HL-60 (cell line): ENCODE data around the gene JARID2.

ENCODE experiments used
- TF ChIP-seq, protein P1 (sequence below): IDR thresholded peaks from one replicate; pipeline ENCODE4 v1.5.1; 2011; ENCODE audit warnings: low read length, control low read depth, inconsistent platforms; ENCODE audit not compliant: insufficient read depth
- TF ChIP-seq, protein P2 (sequence below): IDR thresholded peaks from 2 replicates; pipeline ENCODE4 v1.6.1; 2012; ENCODE audit warnings: low read depth; ENCODE audit not compliant: insufficient replicate concordance

DNA sequence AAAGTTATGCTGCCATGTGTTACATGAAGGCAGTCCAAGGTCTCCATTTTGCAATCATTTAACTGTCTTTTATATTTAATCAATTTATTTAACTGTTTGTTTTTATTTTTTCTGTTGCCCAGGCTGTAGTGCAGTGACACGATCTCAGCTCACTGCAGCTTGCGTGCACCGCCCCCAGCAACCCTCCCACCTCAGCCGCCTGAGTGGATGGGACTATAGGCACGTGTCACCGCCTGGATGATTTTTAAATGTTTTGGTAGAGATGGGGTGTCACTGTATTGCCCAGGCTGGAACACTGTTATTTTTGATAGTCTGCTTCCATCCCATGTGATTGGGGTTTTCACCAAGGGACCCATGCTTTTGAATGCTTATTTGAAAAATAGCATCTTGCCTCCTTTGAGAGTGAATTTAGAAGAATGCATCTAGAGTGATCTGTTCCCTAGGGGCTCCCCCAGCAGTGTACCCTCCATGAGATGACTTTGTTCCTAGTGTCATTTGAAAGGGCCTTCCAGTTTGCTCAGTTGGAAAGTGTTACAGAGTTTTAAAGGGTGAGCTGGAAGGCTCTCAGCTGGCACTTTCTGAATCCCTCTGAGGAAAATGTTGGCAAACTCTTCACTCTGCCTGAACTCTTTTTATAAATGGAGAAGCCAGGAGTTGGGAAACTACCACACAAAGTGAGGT is 143.4 kb downstream of the JARID2 start:
- TF ChIP-seq, protein P1, sequence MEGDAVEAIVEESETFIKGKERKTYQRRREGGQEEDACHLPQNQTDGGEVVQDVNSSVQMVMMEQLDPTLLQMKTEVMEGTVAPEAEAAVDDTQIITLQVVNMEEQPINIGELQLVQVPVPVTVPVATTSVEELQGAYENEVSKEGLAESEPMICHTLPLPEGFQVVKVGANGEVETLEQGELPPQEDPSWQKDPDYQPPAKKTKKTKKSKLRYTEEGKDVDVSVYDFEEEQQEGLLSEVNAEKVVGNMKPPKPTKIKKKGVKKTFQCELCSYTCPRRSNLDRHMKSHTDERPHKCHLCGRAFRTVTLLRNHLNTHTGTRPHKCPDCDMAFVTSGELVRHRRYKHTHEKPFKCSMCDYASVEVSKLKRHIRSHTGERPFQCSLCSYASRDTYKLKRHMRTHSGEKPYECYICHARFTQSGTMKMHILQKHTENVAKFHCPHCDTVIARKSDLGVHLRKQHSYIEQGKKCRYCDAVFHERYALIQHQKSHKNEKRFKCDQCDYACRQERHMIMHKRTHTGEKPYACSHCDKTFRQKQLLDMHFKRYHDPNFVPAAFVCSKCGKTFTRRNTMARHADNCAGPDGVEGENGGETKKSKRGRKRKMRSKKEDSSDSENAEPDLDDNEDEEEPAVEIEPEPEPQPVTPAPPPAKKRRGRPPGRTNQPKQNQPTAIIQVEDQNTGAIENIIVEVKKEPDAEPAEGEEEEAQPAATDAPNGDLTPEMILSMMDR, result no peak
- TF ChIP-seq, protein P2, sequence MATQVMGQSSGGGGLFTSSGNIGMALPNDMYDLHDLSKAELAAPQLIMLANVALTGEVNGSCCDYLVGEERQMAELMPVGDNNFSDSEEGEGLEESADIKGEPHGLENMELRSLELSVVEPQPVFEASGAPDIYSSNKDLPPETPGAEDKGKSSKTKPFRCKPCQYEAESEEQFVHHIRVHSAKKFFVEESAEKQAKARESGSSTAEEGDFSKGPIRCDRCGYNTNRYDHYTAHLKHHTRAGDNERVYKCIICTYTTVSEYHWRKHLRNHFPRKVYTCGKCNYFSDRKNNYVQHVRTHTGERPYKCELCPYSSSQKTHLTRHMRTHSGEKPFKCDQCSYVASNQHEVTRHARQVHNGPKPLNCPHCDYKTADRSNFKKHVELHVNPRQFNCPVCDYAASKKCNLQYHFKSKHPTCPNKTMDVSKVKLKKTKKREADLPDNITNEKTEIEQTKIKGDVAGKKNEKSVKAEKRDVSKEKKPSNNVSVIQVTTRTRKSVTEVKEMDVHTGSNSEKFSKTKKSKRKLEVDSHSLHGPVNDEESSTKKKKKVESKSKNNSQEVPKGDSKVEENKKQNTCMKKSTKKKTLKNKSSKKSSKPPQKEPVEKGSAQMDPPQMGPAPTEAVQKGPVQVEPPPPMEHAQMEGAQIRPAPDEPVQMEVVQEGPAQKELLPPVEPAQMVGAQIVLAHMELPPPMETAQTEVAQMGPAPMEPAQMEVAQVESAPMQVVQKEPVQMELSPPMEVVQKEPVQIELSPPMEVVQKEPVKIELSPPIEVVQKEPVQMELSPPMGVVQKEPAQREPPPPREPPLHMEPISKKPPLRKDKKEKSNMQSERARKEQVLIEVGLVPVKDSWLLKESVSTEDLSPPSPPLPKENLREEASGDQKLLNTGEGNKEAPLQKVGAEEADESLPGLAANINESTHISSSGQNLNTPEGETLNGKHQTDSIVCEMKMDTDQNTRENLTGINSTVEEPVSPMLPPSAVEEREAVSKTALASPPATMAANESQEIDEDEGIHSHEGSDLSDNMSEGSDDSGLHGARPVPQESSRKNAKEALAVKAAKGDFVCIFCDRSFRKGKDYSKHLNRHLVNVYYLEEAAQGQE, result no peak
